Activated T-cell treated with anti-CD3 and anti-CD28 coated beads, Interleukin-2, amount 50 U/mL, for 72 hours (primary cell): ENCODE results near the gene BANF2. TPM values are rescaled to one million over a fixed set of nuclear protein-coding genes. Genes with fewer than 3 reads are reported as not detected.

Experiments
- ATAC-seq, 2 donors: fragments of 150-1000 bp; cut with Tn5 transposase; replicated peaks in 1 of 2; 2 replicates each; pipeline ENCODE4 v1.10.0; 2021; ENCODE audit warnings: moderate library complexity in 2 of 2, mild to moderate bottlenecking in 1 of 2
- DNase-seq, 2 donors: peaks; one replicate each; pipeline ENCODE4 v3.0.0; 2021 to 2022; ENCODE audit warnings: mixed read lengths in 1 of 2
- H3K27ac Mint-ChIP-seq: one replicate; pipeline ENCODE4 v1.8.0; 2022; ENCODE audit warnings: mild to moderate bottlenecking, moderate library complexity, mixed read lengths
- H3K27me3 Mint-ChIP-seq: one replicate; pipeline ENCODE4 v1.8.0; 2022; ENCODE audit warnings: low read depth, mixed read lengths
- H3K36me3 Mint-ChIP-seq, 2 donors: one replicate each; pipeline ENCODE4 v1.8.0; 2022; ENCODE audit warnings: mixed read lengths in 2 of 2, mild to moderate bottlenecking in 1 of 2; ENCODE audit not compliant: insufficient read depth in 2 of 2
- H3K4me1 Mint-ChIP-seq: one replicate; pipeline ENCODE4 v1.8.0; 2022; ENCODE audit warnings: low read depth, mixed read lengths
- H3K4me3 Mint-ChIP-seq, 2 donors: one replicate each; pipeline ENCODE4 v1.8.0; 2022; ENCODE audit warnings: mild to moderate bottlenecking in 2 of 2, mixed read lengths in 2 of 2, moderate library complexity in 2 of 2
- H3K9me3 Mint-ChIP-seq, 2 donors: one replicate each; pipeline ENCODE4 v1.8.0; 2022; ENCODE audit warnings: mixed read lengths in 2 of 2
- total RNA-seq, 2 donors: library from RNA; stranded (reverse); gene quantifications; one replicate each; pipeline ENCODE4 v1.2.3, GENCODE V29; 2022

The BANF2 gene
- total RNA-seq, 2 donors from 2014 or later: not detected

DNA sequence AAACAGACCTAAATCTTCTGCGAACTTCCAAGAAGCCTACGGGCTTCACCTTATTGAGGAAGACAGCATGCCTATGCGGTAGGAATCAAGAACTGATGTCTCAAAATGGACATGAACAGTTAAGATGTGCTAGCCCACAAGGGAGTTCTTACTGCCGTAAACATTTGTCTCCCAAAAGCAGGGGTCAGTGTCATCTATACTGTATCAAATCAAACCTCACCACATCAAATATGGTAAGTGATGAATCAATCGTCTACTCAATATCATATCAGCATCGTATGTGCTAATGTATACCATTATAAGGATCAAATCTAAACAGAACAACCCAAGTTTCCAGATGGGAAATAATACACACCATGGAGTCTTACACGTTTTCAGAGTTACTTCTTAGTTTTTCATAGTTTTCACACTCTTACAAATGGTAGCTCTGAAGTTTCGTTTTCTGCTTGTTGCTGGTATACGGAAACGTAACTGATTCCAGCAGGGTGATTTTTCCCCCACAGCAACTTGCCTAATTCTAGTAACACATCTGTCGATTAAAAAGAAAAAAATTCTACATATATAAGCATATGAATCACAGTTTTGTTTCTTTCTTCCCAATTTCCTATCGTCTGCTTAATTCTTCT is 30.3 kb upstream of the BANF2 start:
- Mint-ChIP-seq H3K36me3 (peaks cover 0 to 3% of the 10 kb centered on the region in 2 donors), H3K27ac (no peak overlapping the region), H3K27me3 (no peaks in the 10 kb centered on the region), H3K4me3 (no peak overlapping the region), H3K9me3 (no peaks in the 10 kb centered on the region), H3K4me1 (peaks cover 16% of the 10 kb centered on the region)
- DNase-seq (no peak), ATAC-seq (no peak)

DNA sequence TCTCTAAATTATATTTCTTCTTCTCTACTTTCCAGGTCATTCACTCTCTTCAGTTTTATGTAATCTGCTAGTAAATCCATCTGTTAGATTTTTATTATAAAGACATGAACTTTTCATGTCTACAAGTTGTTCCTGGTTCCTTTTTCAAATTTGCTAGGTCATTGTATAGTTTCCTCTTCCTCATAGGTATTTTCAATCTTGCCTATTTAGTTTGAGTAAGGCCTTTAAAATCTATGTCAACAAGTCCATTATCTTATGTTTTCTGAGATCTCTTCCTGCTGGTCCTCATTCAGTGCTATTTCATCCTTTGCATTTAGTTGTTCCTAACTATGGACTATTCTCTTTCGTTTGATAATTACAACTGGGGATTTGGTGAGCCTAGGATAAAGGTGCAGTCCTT is 28.8 kb upstream of the BANF2 start:
- peaks cover 0 to 3% of the 10 kb centered on the region in 2 donors for H3K36me3 Mint-ChIP-seq
- no peaks in the 10 kb centered on the region for H3K9me3 Mint-ChIP-seq
- DNase-seq (no peak), ATAC-seq (no peak)
- H3K27ac Mint-ChIP-seq: no peak overlapping the region
- H3K4me3 Mint-ChIP-seq: no peak overlapping the region
- no peaks in the 10 kb centered on the region for H3K27me3 Mint-ChIP-seq
- H3K4me1 Mint-ChIP-seq: peaks cover under 1% of the 10 kb centered on the region

DNA sequence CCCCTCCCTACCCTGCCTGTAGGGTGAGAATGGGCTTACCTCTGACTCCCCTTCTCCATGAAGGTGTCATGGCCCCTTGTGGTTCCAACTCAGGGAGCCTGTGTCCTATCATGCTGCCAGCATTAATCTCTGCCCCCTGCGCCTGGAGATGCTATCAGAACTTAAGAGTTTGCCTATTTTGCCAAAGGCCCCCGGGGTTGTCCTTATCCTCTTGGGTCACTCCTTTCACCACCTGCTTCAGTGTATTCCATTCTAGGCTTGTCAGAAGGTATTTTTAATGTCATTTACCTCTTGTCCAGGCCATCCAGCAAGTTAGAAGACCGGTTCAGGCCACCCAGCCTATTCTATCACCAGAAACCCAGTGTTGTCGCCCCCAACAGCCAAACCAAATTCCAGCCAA is 28.2 kb upstream of the BANF2 start:
- DNase-seq: no peak
- Mint-ChIP-seq H3K4me3 (no peak overlapping the region), H3K36me3 (peaks cover 0 to 3% of the 10 kb centered on the region in 2 donors), H3K4me1 (no peaks in the 10 kb centered on the region), H3K27me3 (no peaks in the 10 kb centered on the region), H3K9me3 (no peaks in the 10 kb centered on the region), H3K27ac (no peak overlapping the region)
- no peak for ATAC-seq

DNA sequence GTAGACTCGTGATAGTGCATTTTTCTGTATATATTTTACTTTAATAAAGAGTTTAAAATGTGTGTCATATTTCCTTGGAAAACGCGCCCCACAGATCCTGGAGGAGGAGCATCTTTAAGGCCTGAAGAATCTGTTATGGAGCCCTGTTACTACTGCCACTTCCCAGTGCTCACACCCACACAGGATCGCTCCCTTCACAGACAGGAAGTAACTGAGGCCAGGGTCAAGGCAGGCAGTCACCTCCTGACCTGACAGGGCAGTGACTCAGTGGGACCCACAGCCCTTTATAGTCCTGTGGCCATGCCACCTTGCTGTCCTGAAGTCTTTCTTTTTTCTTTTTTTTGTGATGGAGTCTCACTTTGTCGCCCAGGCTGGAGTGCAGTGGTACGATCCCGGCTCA is 26.7 kb upstream of the BANF2 start:
- H3K27ac Mint-ChIP-seq: no peak overlapping the region

DNA sequence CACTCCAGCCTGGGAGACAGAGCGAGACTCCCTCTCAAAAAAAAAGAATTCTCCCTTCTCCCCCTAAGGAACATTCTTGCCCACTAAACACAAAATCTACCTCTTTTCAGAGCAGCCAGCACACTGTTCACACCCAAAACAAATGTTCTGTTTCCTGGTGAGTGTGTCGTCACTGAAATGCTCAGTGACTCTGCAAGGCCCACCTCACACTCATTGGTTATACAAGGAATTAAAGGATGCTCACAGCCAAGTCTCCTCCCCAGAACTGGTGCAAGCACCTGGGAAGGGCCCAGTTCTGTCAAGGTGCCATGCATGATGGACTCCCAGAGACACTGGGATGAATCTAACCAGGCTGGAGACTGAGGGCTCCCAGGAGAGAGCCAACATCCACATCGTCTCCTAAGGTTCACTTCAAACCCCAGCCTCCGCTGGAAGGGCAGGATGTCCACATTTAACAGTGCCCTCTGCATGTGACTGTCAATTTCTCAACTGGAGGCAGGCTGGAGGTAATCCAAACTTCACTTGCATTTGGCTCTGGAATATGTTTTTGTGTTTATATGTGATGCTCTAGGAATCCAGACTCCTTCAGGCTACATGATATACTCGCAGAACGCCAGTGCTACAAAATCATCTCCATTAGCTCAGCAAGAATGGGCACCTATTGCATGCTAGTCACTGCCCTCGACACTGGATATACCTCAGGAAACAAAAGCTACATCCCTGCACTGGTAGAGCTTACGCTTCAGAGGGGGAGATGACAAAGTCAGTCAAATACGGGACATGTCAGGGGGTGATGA is 24.8 kb upstream of the BANF2 start:
- Mint-ChIP-seq H3K27me3 (no peaks in the 10 kb centered on the region), H3K36me3 (peaks cover 0 to 3% of the 10 kb centered on the region in 2 donors), H3K4me1 (peaks cover 2% of the 10 kb centered on the region), H3K9me3 (no peaks in the 10 kb centered on the region), H3K4me3 (no peak overlapping the region), H3K27ac (no peak overlapping the region)
- no peak for ATAC-seq
- no peak for DNase-seq

More for the DNA sequence above, 26.7 kb upstream of the BANF2 start:
- H3K36me3 Mint-ChIP-seq: peaks cover 0 to 3% of the 10 kb centered on the region in 2 donors
- H3K9me3 Mint-ChIP-seq: no peaks in the 10 kb centered on the region
- ATAC-seq (no peak), DNase-seq (no peak)
- no peaks in the 10 kb centered on the region for H3K4me1 Mint-ChIP-seq
- no peak overlapping the region for H3K4me3 Mint-ChIP-seq
- no peaks in the 10 kb centered on the region for H3K27me3 Mint-ChIP-seq

DNA sequence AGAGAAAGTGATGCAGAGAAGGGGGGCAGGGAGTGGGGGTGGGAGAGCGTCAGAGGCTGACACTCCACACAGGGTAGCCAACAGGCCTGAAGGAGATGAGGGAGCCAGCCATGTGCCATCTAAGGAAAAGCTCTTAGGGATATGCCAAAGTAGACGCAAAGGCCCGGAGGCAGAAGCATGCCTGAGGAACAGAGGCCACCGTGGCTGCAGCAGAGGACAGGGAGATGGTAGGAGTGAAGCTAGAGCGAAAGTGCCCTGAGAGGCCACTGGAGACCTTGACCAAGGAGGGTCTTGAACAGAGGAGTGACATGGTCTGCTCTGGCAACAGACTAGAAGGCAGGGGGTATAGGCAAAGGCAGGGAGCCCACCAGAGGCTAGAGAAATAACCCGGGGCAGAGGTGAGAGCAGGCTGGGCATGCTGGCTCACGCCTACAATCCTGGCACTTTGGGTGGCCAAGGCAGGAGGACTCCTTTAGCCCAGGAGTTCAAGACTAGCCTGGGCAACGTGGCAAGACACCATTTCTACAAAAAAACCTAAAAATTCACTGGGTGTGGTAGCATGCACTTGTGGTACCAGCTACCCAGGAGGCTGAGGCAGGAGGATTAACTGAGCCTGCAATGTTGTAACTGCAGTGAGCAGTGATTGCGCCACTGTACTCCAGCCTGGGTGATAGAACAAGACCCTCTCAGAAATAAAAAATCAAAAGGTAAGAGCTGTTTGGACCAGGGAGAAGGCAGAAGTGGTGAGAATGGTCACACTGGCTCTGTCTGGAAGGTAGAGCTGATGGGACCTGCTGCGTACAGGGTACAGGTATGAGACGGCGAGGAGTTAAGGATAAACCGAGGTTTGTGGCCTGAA is 24.0 kb upstream of the BANF2 start:
- Mint-ChIP-seq H3K27ac (peak overlapping the region; percentile 10), H3K4me1 (peaks cover 5% of the 10 kb centered on the region), H3K9me3 (no peaks in the 10 kb centered on the region), H3K36me3 (peaks cover 0 to 3% of the 10 kb centered on the region in 2 donors), H3K4me3 (no peak overlapping the region), H3K27me3 (no peaks in the 10 kb centered on the region)
- DNase-seq (no peak), ATAC-seq (no peak)

DNA sequence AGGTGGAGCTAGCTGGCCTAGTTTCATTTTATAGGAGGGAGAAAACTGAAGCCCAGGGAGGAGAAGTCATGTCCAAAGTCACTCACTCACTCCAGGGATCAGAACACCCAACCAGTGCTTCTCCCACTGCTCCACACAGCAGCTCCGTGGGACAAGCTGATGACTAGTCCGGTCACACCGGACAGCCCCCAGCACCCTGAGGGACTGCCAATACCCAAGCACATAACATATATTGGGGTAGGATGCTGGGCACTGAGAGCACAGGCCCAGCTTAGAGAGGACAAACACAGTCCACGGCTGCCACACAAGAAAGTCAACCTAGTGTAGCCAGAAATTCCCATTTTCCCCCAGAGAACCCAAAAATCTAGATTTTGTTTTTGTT is 23.4 kb upstream of the BANF2 start:
- Mint-ChIP-seq H3K27me3 (no peaks in the 10 kb centered on the region), H3K4me1 (peaks cover 5% of the 10 kb centered on the region), H3K9me3 (no peaks in the 10 kb centered on the region), H3K4me3 (no peak overlapping the region), H3K36me3 (peaks cover 0 to 2% of the 10 kb centered on the region in 2 donors), H3K27ac (no peak overlapping the region)
- ATAC-seq (no peak), DNase-seq (no peak)

DNA sequence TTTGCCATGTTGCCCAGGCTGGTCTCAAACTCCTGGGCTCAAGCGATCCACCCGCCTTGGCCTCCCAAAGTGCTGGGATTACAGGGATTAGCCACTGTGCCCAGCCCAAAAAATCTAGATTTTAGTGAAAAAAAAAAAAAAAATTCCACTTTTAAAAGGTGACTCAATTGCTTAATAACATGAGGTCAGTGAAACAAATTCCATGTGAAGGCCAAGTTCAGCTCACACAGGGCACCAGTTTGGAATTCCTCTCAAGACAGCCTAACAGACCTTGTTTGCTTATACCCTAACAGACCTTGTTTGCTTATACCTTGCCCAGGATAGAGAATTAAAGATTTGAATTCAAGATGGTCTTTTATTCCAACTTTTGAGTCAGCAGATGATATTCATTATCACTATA is 22.8 kb upstream of the BANF2 start:
- DNase-seq: no peak
- no peak overlapping the region for H3K4me3 Mint-ChIP-seq
- no peak for ATAC-seq
- H3K9me3 Mint-ChIP-seq: no peaks in the 10 kb centered on the region
- H3K27ac Mint-ChIP-seq: no peak overlapping the region
- peaks cover 5% of the 10 kb centered on the region for H3K4me1 Mint-ChIP-seq
- H3K36me3 Mint-ChIP-seq: peaks cover 0 to 2% of the 10 kb centered on the region in 2 donors
- no peaks in the 10 kb centered on the region for H3K27me3 Mint-ChIP-seq

DNA sequence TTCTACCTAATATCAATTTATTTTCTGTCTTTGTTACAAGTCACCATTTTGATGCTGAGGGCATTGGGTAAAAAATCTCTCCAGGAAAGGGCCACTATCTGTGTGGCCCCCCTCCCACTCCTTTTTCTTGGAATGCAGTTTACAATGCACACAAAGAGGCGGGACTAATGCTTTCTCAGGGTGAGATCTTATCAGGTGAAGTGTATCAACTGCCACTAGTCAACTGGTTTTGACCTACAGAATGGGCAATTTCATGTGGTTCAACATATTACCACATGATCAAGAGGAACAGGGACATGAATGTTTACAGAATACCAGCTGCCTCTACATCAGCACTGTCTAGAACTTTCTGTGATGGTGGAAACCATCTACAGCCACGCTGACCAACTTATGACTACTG is 21.5 kb upstream of the BANF2 start:
- DNase-seq (no peak), ATAC-seq (no peak)
- Mint-ChIP-seq H3K9me3 (no peaks in the 10 kb centered on the region), H3K27ac (no peak overlapping the region), H3K27me3 (no peaks in the 10 kb centered on the region), H3K4me1 (peaks cover 14% of the 10 kb centered on the region), H3K4me3 (no peak overlapping the region), H3K36me3 (peaks cover 2% of the 10 kb centered on the region in 2 donors)

DNA sequence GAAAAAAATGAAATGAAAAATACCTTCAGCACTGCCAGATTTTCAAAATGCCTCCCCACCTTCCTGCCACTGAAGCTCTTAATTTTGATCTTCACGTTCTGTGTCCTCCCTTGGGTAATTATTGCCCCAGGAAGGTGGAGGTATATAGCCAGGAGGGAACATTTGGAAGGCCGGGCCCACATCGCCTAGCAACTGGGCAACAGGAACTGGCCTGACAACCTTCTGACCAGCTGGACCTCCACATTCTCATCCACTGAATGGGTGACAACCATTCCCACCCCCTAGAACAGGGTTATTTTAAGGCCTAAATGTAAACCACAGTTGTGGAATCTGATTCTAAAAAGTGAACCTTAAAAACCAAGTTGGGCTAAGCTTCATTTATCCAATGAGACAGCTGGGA is 20.9 kb upstream of the BANF2 start:
- Mint-ChIP-seq H3K4me3 (no peak overlapping the region), H3K4me1 (peaks cover 15% of the 10 kb centered on the region), H3K27me3 (peaks cover 4% of the 10 kb centered on the region), H3K36me3 (peaks cover 2% of the 10 kb centered on the region in 2 donors), H3K9me3 (no peaks in the 10 kb centered on the region), H3K27ac (no peak overlapping the region)
- ATAC-seq (no peak), DNase-seq (no peak)

DNA sequence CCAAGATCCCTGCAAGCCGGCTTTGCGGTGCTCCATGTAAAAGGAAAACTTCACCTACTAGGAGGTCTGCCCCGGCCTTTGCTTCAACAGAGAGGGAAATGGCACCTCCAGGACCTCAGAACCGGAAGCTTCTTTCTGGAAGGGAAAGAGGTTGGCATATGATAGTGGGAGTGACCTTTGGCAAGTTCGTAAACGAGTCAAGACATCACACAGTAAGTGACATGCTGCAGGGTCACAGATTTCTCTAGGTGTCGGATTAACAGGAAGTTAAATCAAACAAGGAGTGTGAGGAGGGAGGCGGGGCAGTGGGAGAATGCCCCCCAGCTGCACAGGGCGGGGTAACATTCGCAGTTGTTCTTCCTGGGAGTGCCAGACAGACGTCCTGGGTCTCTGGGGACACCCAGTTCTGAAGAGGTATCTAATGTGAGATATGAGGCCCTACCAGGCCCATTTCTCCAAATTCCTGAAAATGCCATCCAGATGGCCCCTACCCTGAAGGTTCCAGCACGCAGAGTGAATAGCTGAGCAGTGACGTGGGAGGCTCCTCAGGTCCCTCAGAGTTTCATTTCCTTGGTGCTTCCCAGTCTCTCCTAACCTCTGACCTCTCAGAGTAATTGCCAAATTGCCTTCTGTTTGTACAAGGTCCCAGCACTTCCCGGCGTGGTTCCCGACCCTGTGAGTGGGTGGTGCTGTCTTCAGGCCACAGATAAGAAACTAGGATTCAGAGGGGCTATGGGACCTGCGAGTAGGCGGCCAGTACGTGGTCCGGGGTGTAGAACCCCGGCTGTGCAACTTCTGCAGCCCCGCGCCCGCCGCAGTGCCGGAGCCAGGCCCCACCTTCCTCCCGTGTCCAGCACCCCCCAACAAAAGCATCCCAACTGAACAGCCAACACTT is 19.6 kb upstream of the BANF2 start:
- Mint-ChIP-seq H3K27me3 (peaks cover 18% of the 10 kb centered on the region), H3K9me3 (no peaks in the 10 kb centered on the region), H3K27ac (peak overlapping the region; percentile 37), H3K4me1 (peaks cover 15% of the 10 kb centered on the region), H3K36me3 (peaks cover 2% of the 10 kb centered on the region in 2 donors), H3K4me3 (peak overlapping the region; percentile 77 to 78)
- DNase-seq: peak in 1 of 2 donors; percentile 3
- no peak for ATAC-seq
